Measurements from ENCODE around the gene NELL2.

Gene NELL2

DNA sequence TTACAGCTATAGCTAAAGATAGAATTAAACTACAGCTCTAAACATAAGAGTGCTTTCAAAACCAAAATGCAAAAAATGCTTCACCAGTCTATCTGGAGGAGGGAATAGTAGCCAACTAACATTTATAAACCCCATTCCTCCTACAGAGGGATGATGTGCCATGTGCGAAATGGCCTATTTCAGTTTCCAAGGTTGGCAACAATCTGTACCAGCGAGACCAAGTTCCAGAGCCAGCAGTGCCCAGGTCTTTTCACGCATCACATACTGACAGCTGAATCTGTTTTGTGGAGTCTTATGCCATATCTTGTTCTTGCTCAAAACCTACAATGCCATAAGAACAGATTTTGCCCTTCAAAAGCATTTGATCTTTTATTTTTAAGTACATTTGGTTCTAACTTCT, 24.5 kb downstream of the NELL2 start:
- H3K4me3 ChIP-seq (replicated peaks; ENCODE audit: low read depth, low read length): no peak overlapping the region
- DNase-seq (ENCODE audit: low read depth): no peak
- TF ChIP-seq, protein P1, sequence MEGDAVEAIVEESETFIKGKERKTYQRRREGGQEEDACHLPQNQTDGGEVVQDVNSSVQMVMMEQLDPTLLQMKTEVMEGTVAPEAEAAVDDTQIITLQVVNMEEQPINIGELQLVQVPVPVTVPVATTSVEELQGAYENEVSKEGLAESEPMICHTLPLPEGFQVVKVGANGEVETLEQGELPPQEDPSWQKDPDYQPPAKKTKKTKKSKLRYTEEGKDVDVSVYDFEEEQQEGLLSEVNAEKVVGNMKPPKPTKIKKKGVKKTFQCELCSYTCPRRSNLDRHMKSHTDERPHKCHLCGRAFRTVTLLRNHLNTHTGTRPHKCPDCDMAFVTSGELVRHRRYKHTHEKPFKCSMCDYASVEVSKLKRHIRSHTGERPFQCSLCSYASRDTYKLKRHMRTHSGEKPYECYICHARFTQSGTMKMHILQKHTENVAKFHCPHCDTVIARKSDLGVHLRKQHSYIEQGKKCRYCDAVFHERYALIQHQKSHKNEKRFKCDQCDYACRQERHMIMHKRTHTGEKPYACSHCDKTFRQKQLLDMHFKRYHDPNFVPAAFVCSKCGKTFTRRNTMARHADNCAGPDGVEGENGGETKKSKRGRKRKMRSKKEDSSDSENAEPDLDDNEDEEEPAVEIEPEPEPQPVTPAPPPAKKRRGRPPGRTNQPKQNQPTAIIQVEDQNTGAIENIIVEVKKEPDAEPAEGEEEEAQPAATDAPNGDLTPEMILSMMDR (IDR thresholded peaks at IDR 0.05; ENCODE audit: low read length, missing control alignments): no peak

DNA sequence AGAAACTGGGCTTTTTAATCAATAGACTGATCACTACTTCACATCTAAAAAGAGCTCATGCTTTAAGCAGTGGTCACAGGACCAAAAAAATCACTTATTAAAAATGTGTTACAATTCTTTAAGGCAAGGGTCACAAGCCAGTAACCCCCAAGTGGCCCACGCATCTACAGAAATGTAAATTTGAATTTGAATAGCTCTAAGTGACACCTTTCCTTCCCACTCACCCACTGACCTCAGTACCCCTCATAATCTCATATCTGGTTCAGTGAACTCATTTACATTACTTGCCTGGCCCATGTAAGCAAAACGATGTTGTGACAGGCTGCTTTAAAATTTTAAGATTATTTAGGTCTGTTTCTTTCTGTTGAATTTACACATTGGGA, 27.4 kb downstream of the NELL2 start:
- TF ChIP-seq, protein P1 (IDR thresholded peaks at IDR 0.05; ENCODE audit: low read length, missing control alignments): no peak
- H3K4me3 ChIP-seq (replicated peaks; ENCODE audit: low read depth, low read length): no peak overlapping the region
- DNase-seq (ENCODE audit: low read depth): no peak

DNA sequence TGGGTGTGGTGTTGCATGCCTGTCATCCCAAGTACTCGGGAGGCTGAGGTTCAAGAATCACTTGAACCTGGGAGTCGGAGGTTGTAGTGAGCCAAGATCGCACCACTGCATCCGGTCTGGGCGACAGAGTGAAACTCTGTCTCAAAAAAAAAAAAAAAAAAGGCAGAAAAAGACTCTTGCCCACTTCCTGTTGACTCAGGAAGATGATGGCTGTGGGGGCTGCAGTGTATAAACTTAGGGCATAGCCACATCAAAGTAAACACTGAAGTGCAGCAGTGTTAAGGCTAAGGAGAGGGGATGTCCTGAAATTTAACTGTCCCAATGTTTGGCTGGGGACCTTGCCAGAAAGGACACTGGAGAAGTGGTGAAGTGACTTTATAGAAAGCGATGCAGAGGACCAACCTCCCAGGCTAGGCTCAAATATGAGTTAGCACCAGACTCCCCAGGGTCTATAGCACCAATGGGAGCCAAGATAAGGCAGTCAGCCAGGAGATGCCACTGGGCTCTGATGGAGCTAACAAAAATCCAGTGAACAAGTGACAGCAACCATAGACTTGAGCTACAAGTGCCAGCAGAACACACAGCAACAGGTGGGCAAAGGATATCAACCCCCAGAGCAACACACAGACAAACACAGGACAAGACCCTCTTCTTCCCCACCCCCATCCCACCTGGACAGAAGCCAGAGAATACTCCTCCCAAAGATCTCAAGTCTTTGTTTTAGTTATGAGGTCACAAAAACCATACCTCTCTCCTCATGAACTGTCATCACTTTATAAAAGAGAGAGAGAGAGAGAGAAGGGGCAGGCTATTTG, 28.0 kb downstream of the NELL2 start:
- no peak overlapping the region for H3K4me3 ChIP-seq (replicated peaks; ENCODE audit: low read depth, low read length)
- TF ChIP-seq, protein P1 (IDR thresholded peaks at IDR 0.05; ENCODE audit: low read length, missing control alignments): no peak
- DNase-seq (ENCODE audit: low read depth): no peak

DNA sequence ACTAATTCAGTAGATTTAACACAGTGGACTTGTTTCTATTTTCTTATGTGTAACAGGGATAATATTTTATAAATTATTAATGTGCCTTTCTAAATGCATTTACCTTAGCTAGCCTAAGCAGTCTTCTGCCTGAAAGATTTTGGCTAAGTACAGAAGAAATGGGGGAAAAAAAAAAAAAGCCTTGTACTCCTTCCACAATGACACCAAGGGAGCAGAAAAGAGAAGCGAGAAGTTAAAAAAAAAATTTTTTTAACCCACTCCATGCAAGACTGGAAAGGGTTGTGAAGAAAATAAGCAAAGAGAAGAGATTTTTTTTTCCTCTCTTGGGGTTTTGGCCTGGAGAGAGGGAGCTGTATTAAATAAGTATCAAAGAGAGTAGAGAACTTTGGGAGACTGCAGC, 28.7 kb downstream of the NELL2 start:
- no peak overlapping the region for H3K4me3 ChIP-seq (replicated peaks; ENCODE audit: low read depth, low read length)

DNA sequence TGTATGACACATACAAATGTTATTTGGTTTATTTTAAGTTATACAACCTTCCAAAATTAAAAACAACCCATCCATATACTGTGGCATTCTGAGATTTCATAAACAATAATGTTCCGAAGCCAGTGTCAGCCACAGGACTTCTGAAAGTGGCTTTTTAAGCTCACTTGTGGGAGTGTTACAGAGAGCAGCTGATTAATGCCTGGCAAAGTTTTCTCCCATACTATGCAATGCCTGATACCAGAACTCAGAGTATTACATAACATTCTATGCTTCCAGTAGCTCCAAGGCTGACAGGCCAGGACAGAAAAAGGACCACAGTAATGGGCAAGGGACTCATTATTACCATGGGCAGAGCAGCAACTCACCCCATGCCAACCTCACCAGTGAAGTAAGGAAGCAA, 29.3 kb downstream of the NELL2 start:
- no peak overlapping the region for H3K4me3 ChIP-seq (replicated peaks; ENCODE audit: low read depth, low read length)
- TF ChIP-seq, protein P1 (IDR thresholded peaks at IDR 0.05; ENCODE audit: low read length, missing control alignments): no peak
- no peak for DNase-seq (ENCODE audit: low read depth)

More for the DNA sequence above, 28.7 kb downstream of the NELL2 start:
- TF ChIP-seq, protein P1 (IDR thresholded peaks at IDR 0.05; ENCODE audit: low read length, missing control alignments): no peak
- DNase-seq (ENCODE audit: low read depth): no peak

DNA sequence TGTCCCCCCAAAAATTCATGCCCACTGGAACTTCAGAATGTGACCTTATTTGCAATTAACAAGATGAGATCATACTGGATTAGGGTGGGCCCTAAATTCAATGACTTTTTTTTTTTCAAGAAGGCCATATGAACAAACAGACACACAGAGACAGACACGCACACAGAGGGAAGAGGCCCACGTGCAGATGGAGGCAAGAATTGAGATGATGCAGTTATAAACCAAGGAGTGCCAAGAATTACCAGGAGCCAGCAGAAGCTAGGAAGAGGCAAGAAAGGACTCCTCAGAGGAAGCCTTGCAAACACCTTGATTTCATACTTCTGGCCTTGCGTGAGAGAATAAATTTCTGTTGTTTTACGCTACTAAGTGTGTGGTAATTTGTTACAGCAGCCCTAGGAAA, 33.4 kb downstream of the NELL2 start:
- H3K4me3 ChIP-seq (replicated peaks; ENCODE audit: low read depth, low read length): no peak overlapping the region
- TF ChIP-seq, protein P1 (IDR thresholded peaks at IDR 0.05; ENCODE audit: low read length, missing control alignments): no peak
- DNase-seq (ENCODE audit: low read depth): no peak

DNA sequence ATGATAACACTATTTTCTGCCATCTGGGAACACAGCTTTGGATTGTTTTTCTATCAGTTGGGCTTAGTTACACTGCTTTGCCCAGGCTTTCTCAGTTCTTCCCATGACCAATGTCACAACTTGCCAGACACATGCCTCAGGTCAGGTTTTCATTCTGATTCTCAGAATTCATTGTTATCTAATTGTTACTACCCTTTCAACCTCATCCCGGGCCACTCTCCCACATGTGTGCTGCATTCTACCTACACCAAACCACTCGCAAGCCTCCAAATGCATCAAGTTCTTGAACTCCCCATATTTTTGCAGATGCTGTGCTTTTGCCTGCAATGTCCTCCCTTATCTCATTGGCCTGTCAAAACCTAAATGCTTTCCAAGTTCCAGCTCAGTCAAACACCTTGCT, 36.3 kb downstream of the NELL2 start:
- TF ChIP-seq, protein P1 (IDR thresholded peaks at IDR 0.05; ENCODE audit: low read length, missing control alignments): no peak

More for the DNA sequence above, 36.3 kb downstream of the NELL2 start:
- DNase-seq (ENCODE audit: low read depth): no peak
- H3K4me3 ChIP-seq (replicated peaks; ENCODE audit: low read depth, low read length): no peak overlapping the region
